K562 (cell line): ENCODE data around the gene TNFSF9. TPM values are rescaled to one million over a fixed set of nuclear protein-coding genes. Genes with fewer than 3 reads are reported as not detected.

Experiments used
- ELF2 ChIP-seq: fragments of 250-450 bp; sonication (Bioruptor Pico); IDR thresholded peaks from 2 replicates; pipeline ENCODE4 v1.5.0; 2021; ENCODE audit warnings: mild to moderate bottlenecking
- GTF2A2 ChIP-seq: IDR thresholded peaks from 2 replicates; pipeline ENCODE4 v1.6.1; 2016; ENCODE audit warnings: mild to moderate bottlenecking, missing genetic modification characterization, missing compliant biosample characterization
- HLTF ChIP-seq: fragments of 450-650 bp; IDR thresholded peaks from 2 replicates; pipeline ENCODE4 v1.6.1; 2016
- KDM2B ChIP-seq: fragments of 250-450 bp; sonication (Bioruptor Pico); IDR thresholded peaks from 2 replicates; pipeline ENCODE4 v1.8.0; 2021; ENCODE audit warnings: mild to moderate bottlenecking, moderate library complexity
- LARP7 ChIP-seq: fragments of 450-650 bp; IDR thresholded peaks from 2 replicates; pipeline ENCODE4 v1.6.1; 2016
- PHF20 ChIP-seq: fragments of 450-650 bp; IDR thresholded peaks from 2 replicates; pipeline ENCODE4 v1.6.1; 2018; ENCODE audit not compliant: partially characterized antibody
- TEAD1 ChIP-seq, 2 experiments: fragments of 450-650 bp in 1 of 2; sonication (generic) in 1 of 2; formaldehyde crosslinking; IDR thresholded peaks; 2 replicates each; pipeline versions ENCODE4 v1.4.0 to v1.8.0; 2020 to 2022; ENCODE audit warnings: mild to moderate bottlenecking in 2 of 2, missing genetic modification reagents in 1 of 2
- polyA plus RNA-seq, 8 experiments: library from polyadenylated mRNA; depleted of rRNA in 4 of 8; stranded (reverse) in 5 of 8; unstranded in 3 of 8; fragments of >200 nt; fragmentation: Nextera tagmentation in 2 of 8; fragmentation: Illumina TruSeq in 1 of 8; extraction: Ambion mirVana in 2 of 8; extraction: Trizol in 1 of 8; gene quantifications; 2 replicates each; pipeline versions ENCODE4 v1.2.1 to v1.2.3, GENCODE V29; 2011 to 2014; ENCODE audit warnings: inconsistent platforms in 1 of 8, missing spikeins in 1 of 8
- total RNA-seq, 7 experiments: library from RNA; depleted of rRNA in 6 of 7; stranded (reverse); fragments of >200 nt in 6 of 7; fragmentation: Illumina TruSeq in 2 of 7; extraction: Trizol in 2 of 7; gene quantifications; 2 replicates each; pipeline versions ENCODE4 v1.2.1 to v1.2.3, GENCODE V29; 2011 to 2021; ENCODE audit warnings: low replicate concordance in 1 of 7
- TF ChIP-seq, protein P1 (sequence below): sonication (generic); formaldehyde crosslinking; IDR thresholded peaks from 2 replicates; pipeline ENCODE4 v1.8.1; 2023; ENCODE audit warnings: missing genetic modification reagents, mild to moderate bottlenecking, borderline replicate concordance

The TNFSF9 gene
- total and polyA plus RNA-seq, 9 of the 15 experiments (the other 6 are each of a cell fraction or from before 2014, with no cell fraction given): 1.4 to 17.9 (median 6.5) TPM

DNA sequence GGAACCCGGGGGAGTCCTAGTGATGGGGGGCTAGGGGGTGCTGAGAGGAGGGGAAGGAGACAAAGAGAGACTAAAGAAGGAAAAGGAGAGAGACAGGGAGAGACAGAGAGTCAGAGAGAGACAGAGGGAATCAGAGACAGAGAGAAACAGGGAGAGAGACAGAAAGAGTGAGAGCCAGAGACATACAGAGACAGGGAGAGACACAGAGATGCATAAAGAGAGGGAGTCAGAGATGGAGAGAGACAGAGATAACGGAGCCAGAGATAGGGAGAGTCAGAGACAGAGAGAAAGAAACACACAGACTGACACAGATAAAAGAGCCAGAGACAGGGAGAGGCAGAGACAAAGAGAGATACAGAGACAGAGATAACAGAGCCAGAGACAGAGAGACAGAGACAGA is 1.5 kb upstream of the TNFSF9 start (continued):
- TF ChIP-seq, protein P1, sequence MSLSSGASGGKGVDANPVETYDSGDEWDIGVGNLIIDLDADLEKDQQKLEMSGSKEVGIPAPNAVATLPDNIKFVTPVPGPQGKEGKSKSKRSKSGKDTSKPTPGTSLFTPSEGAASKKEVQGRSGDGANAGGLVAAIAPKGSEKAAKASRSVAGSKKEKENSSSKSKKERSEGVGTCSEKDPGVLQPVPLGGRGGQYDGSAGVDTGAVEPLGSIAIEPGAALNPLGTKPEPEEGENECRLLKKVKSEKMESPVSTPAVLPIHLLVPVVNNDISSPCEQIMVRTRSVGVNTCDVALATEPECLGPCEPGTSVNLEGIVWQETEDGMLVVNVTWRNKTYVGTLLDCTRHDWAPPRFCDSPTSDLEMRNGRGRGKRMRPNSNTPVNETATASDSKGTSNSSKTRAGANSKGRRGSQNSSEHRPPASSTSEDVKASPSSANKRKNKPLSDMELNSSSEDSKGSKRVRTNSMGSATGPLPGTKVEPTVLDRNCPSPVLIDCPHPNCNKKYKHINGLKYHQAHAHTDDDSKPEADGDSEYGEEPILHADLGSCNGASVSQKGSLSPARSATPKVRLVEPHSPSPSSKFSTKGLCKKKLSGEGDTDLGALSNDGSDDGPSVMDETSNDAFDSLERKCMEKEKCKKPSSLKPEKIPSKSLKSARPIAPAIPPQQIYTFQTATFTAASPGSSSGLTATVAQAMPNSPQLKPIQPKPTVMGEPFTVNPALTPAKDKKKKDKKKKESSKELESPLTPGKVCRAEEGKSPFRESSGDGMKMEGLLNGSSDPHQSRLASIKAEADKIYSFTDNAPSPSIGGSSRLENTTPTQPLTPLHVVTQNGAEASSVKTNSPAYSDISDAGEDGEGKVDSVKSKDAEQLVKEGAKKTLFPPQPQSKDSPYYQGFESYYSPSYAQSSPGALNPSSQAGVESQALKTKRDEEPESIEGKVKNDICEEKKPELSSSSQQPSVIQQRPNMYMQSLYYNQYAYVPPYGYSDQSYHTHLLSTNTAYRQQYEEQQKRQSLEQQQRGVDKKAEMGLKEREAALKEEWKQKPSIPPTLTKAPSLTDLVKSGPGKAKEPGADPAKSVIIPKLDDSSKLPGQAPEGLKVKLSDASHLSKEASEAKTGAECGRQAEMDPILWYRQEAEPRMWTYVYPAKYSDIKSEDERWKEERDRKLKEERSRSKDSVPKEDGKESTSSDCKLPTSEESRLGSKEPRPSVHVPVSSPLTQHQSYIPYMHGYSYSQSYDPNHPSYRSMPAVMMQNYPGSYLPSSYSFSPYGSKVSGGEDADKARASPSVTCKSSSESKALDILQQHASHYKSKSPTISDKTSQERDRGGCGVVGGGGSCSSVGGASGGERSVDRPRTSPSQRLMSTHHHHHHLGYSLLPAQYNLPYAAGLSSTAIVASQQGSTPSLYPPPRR: no peak
- TF ChIP-seq LARP7: peak; percentile 83; the same call in 1 of the 2 replicates
- peak; percentile 64 for TF ChIP-seq HLTF
- no peak for TF ChIP-seq TEAD1 (CRISPR knock-in tag; IDR thresholded peaks at IDR 0.05)
- no peak for TF ChIP-seq ELF2
- no peak for TF ChIP-seq GTF2A2 (tag)
- peak; percentile 66 for TF ChIP-seq PHF20
- TF ChIP-seq KDM2B: no peak
